ENCODE measurements around the gene WDR62. TPM values are rescaled to one million over a fixed set of nuclear protein-coding genes. Genes with fewer than 3 reads are reported as not detected.

Gene WDR62
- total RNA-seq, 1 experiment from 2014 or later = 30.0 TPM

- no peak overlapping the region for H2BK5ac ChIP-seq (ENCODE audit: insufficient read length, low read length)
- no peak for DNase-seq
- H3K9me3 ChIP-seq (ENCODE audit: control insufficient read depth, low read depth, low read length) = no peaks in the 10 kb centered on the region
- Mint-ChIP-seq H3K4me3 (no peak overlapping the region), H3K27me3 (ENCODE audit: low read depth) (no peaks in the 10 kb centered on the region; the same call in 1 of the 2 replicates), H3K9me3 (no peaks in the 10 kb centered on the region; a peak in 1 of 5 replicates), H3K36me3 (ENCODE audit: insufficient read depth in 1 of 3, low read depth in 3 of 3) (peaks cover 19 to 57% (median 21%) of the 10 kb centered on the region in 3 experiments), H3K27ac (peak overlapping the region in 1 of 3 experiments; percentile 49; a peak in 1 of 7 replicates), H3K4me1 (peaks cover 14 to 15% of the 10 kb centered on the region in 2 experiments)
- H3K23ac ChIP-seq (ENCODE audit: insufficient read length, low read depth, low read length) = no peak overlapping the region
- no peak overlapping the region for H3K56ac ChIP-seq (ENCODE audit: insufficient read length, low read depth, low read length)
- no peak for TF ChIP-seq CTCF (conservative IDR thresholded peaks at IDR 0.05)
- H2BK120ac ChIP-seq (ENCODE audit: low read depth, low read length, poor library complexity, severe bottlenecking) = no peak overlapping the region
- no peak overlapping the region for H2AFZ ChIP-seq (ENCODE audit: low read length)
- no peak overlapping the region for H3K27ac ChIP-seq (ENCODE audit: insufficient read length, low read depth, low read length)
- H3K79me1 ChIP-seq (ENCODE audit: insufficient read depth, low read depth, low read length, poor library complexity, severe bottlenecking) = peaks cover 4% of the 10 kb centered on the region
- no peak overlapping the region for H2BK15ac ChIP-seq (ENCODE audit: low read depth, low read length)
- no peak overlapping the region for H2AK5ac ChIP-seq (ENCODE audit: insufficient read length, low read length)
- WGBS (ENCODE audit: extremely low coverage, insufficient read length, low lambda C conversion rate) = no CpG with 5 or more reads among the region's 12 CpGs
- no peak overlapping the region for H3K14ac ChIP-seq (ENCODE audit: insufficient read depth, low read length)
- H2BK12ac ChIP-seq (ENCODE audit: insufficient read length, low read depth, low read length) = no peak overlapping the region
- no peaks in the 10 kb centered on the region for H4K20me1 ChIP-seq (ENCODE audit: control insufficient read depth, insufficient read depth, insufficient read length)
- no peaks in the 10 kb centered on the region for H3K27me3 ChIP-seq (ENCODE audit: insufficient read depth, low read length)
- H3K9ac ChIP-seq (ENCODE audit: extremely low read depth, insufficient read length, low read length) = no peak overlapping the region
- H3K23me2 ChIP-seq (ENCODE audit: insufficient read length, low read depth, low read length, poor library complexity, severe bottlenecking) = peaks cover 9% of the 10 kb centered on the region
- H3K4ac ChIP-seq (ENCODE audit: low read depth, low read length) = no peak overlapping the region
- H3K18ac ChIP-seq (ENCODE audit: insufficient read length, low read depth, low read length) = no peak overlapping the region
- no peak overlapping the region for H3T11ph ChIP-seq (ENCODE audit: low read length)
- H3K4me2 ChIP-seq (ENCODE audit: insufficient read depth, insufficient read length, low read length) = no peak overlapping the region
- H3K4me1 ChIP-seq (ENCODE audit: insufficient read depth, low read length) = 0 out of 2 replicates have a peak, but pooled peaks cover under 1% of the 10 kb centered on the region
- H4K91ac ChIP-seq (ENCODE audit: insufficient read length, low read depth, low read length) = no peak overlapping the region
- no peak overlapping the region for H4K8ac ChIP-seq (replicated peaks; ENCODE audit: insufficient read length, low read depth, low read length)
- peaks cover 2% of the 10 kb centered on the region; the same call in 1 of the 2 replicates for H3K79me2 ChIP-seq (ENCODE audit: insufficient read depth, low read length)
- no peak overlapping the region for H2BK20ac ChIP-seq (ENCODE audit: low read depth, low read length, poor library complexity, severe bottlenecking)
- no peak overlapping the region for H4K5ac ChIP-seq (ENCODE audit: insufficient read length, low read depth, low read length)
These were observed 3.9 kb downstream of the WDR62 start for GRCh38 chr19:36058481-36059179.

Data from H9 (cell line).